GM19395 (cell line): ENCODE results near the gene SCAF11.

Experiments
- ATAC-seq: cut with Tn5 transposase; IDR thresholded peaks from one replicate; pipeline ENCODE4 v1.9.1; 2021; ENCODE audit warnings: mild to moderate bottlenecking, moderate library complexity; ENCODE audit not compliant: unreplicated experiment

SCAF11 gene

DNA sequence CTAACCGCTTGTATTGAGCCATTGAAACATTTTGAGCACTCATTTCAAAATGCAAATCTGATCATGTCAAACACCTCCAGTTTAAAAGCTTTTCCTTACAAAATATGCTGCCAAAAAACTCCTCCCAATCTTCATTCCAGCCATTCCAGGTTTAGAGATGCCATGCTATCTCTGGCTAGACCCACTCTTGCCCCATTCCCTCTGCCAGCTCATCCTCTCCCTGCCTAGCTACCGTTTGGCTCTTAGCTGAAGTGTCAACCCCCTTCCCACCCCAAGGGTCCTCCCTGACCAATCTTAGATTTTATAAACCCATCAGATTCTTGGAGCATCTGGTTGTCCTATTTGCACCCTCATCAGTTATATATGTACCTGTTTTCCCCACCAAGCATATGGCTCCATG lies 75.0 kb downstream of the SCAF11 start:
- no peak for ATAC-seq

DNA sequence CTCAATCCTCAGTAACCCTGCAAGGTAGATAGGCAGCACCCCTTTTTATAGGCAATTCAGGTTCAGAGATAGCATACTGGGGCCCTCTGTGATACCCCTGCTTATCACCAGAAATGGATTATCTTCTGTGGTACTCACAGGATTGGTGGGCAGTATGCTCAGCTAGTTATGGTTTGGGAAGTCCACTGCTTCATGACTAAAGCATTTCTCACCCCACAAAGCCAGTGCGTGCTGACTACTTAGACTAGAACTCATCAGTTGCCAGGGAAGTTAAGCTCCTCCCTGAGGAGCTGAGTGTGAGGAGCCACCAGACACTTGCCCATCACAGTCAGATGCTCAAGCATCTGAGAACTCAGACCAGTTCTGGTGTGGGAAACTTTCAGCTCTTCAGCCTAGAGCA lies 76.3 kb downstream of the SCAF11 start:
- ATAC-seq: no peak

DNA sequence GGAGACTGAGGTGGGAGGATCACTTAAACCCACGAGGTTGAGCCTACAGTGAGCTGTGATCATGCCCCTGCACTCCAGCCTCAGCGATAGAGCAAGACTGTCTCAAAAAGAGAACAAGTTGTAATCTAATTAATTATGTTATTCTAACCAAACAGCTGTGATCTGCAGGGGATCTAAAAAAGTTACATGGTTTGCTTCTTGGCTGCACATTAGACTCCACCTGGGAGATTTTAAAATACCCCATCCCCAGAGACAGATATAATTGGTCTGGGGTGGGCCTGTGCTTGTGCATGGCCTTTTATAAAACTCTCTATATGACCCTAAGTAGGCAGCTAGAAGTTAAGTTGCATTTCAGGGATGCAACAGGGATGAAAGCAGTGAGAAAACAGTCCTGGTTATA lies 76.7 kb downstream of the SCAF11 start:
- no peak for ATAC-seq

DNA sequence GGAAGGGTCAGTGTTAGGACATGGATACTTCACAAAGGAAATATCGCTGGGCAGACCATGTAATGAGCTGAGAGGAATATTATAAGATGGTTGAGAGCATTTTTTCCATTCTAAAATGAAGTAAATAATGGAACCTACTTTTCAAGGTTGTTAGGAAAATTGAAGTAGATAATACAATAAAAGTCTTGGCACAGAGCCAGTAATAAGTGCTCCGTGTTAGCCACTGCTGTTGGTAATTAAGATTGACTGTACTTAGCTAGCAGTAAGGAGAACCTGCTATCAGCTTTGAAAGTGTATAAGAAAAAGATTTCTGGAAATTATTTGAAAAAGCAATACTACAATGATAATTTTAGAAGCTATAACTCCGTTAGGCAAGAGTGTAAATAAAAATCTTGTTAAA lies 77.6 kb downstream of the SCAF11 start:
- no peak for ATAC-seq

DNA sequence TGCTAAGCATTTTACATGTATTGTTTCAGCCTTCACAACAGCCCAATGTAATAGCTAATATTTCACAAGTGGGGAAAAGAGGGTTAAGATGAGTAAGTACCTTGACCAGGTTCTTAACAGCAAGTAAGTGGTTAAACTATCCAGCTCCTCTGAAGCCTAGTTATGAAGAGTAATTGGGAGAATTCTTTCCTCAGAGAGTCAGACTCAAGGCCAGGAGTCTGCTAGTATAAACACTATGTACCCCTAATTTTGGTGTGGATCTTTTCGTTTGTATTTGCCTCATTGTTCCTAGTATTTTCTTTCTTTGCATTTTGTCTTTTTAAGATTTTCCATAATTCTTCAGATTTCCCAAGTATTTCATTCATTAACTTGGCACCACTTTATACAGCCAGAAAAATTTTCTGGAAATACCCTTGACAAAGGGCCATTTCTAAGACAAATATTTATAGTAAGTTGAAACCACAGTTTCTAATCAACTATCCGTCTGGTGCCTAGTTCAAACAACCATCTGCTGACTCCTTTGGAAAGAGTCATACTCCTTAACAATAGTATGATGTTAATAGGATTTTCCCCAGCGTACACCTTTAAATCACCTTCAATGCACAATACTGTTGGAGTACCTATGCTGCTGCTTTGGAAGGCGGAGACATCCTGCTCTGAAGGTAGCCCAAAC lies 81.2 kb downstream of the SCAF11 start:
- no peak for ATAC-seq

DNA sequence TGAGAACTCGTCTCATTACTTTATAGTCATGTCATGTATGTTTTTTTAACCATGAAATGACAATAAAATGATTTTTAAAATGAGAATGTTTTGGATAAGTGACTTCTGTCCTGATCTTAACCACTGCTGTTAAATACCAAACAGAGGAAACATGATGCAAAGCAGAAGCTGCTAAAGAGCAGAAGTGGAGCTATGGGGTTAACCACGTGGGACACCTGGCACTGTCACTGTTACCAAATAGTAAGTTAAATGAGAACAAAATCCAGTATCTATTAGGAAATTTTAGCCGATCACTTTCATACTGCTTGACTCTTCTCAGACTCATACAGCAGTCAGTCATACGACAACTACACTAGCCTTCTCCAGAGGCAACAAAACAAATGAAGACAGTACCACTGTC lies 82.4 kb downstream of the SCAF11 start:
- peak; percentile 81 for ATAC-seq

DNA sequence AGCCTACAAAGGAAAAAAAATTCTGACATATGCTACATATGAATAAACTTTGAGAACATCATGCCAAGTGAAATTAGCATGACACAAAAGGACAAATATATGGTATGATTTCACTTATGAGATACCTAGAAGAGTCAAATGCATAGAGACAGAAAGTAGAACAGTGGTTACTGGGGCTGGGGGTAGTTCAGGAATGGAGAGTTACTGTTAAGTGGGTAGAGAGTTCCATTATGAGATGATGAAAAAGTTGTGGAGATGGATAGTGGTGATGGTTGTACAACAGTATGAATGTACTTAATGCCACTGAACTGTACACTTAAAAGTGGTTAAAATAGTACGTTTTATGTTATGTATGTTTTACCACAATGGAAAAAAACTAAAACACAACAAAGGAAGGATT lies 92.3 kb downstream of the SCAF11 start:
- ATAC-seq: no peak

DNA sequence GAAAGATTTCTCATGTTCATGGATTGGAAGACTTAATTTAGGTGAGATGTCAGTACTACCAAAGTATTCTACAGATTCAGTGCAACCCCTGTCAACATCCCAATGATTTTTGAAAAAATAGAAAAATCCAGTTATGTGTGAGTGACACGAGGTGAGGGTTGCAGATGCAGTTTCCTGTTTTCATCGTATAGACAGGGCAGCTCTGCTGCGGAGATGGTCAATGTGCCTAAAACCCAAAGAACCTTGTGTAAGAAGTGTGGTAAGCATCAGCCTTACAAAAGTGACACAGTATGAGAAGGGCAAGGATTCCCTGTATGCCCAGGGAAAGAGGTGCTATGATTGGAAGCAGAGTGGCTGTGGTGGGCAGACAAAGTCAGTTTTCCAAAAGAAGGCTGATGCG lies 94.4 kb downstream of the SCAF11 start:
- no peak for ATAC-seq

DNA sequence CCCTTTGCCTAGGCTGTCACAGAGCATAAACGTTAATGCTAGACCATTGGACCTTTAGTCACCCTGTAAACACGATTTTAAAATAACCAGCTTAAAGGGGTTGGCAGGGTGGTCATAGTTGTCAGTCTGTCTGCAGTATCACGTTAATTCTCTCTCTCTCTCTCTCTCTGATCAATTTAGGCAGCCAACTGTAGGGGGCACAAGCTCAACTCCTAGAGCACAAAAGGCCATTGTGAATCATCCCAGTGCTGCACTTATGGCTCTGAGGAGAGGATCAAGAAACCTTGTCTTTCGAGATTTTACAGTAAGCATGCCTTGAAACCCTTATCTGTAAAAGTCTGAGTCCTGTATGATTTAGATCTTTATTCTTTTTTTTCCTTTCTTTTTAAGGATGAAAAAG lies 97.1 kb downstream of the SCAF11 start:
- no peak for ATAC-seq

DNA sequence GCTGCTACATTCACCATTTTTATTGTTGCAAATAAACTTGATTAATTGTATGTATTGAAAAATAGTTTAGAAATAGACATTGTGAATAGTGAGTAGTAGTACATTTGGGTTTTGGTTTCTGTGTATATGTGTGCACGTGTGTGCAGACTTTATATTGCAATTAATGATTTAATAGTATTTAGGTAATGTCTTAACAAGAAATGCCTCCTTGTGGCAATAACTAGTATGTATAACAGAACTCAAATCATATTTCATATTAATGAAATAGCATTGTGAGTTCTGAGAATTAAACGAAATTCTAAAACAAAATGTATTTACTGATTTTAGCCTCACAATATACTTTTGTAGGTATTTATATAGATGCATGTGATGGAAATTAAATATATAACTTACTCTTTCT lies 100.1 kb downstream of the SCAF11 start:
- ATAC-seq: no peak

DNA sequence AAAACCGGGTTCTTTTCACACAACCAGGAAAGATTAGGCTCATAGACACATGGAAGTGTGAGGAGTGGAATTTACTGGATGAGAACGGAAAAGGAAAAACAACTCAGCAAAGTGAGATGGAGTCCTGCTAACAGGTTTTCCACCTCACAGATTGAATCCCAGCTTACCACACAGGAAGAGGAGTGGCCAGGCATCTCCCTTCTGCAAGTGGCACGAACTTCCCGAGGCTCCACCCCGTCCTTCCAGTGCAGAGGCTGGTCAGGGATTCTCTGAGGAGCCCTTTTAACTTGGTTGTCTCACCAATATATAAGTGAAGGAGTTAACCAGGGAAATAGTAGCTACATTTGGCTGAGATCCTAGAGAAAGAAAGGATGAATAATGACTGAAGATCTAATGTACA lies 102.8 kb downstream of the SCAF11 start:
- ATAC-seq: no peak

DNA sequence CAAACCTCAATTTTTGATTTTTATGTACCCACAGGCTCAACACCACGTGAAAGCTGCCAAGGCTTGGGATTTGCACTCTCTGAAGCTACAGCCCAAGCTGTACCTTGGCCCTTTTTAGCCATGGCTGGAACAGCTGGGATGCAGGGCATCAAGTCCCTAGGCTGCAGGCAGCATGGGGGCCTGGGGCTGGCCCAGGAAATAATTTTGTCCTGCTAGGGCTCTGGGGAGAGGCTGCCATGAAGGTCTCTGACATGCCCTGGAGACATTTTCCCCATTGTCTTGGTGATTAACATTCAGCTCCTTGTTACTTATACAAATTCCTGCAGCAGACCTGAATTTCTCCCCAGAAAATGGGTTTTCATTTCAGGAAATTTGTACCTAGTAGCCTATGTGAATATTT lies 103.7 kb downstream of the SCAF11 start:
- ATAC-seq: no peak

DNA sequence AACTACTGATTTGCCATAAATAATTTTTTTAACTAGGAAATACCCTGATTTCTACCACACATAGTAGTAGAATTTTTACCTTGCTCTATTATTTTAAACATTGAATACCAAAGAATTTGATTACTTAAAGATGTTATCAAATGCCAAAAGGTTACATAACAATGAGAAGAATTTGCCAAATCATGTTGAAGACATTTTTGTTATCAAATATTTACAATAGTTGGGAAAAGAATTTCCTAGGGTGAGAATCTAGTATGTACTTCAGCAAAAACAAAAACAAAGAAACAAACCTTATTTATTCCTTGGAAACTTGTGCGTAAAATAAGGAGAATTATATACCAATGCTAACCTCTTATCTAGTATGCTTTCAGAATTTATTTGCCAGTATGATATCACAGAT lies 107.2 kb downstream of the SCAF11 start:
- no peak for ATAC-seq

DNA sequence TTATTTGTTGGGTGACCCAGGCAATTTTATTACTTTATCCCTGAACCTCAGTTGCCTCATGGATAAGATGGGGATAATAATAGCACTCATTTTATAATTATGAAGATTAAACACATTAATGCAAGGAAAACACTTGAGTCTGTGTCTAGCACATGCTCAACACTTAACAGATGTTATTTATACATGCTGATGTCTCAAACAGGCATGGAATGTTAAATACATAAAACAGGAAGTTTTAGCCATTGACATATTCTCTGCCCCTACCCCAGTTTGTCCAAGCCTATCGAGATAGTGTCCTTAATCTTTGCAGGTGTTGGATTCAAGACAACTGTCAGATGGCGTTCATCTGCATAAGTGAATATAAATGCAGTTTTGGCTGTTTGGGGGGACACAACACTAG lies 109.8 kb downstream of the SCAF11 start:
- ATAC-seq: no peak

DNA sequence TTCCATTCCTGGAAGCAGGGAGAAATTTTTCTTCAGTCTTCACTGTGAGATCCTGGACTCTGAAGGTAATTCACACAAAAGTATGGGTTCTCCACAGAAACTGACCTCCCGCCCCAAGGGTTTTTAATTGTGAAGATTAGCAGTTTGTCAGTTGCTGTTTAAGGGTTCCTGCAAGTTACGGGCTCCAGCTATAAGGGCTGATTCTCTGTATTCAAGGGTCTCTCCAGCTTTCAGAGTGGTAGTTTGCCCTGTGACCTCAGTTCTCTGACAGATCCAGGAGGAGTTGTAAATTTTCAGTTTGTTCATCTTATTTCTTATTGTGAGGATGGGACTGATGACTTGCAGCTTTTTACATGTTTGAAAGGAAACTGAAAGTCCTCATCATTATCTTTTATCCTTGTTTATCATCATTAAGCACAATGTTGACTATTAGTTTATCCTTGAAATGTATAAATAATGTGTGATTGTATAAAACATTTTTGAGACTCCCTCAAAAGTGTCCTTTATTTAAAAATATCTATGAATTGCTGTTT lies 110.9 kb downstream of the SCAF11 start:
- no peak for ATAC-seq

DNA sequence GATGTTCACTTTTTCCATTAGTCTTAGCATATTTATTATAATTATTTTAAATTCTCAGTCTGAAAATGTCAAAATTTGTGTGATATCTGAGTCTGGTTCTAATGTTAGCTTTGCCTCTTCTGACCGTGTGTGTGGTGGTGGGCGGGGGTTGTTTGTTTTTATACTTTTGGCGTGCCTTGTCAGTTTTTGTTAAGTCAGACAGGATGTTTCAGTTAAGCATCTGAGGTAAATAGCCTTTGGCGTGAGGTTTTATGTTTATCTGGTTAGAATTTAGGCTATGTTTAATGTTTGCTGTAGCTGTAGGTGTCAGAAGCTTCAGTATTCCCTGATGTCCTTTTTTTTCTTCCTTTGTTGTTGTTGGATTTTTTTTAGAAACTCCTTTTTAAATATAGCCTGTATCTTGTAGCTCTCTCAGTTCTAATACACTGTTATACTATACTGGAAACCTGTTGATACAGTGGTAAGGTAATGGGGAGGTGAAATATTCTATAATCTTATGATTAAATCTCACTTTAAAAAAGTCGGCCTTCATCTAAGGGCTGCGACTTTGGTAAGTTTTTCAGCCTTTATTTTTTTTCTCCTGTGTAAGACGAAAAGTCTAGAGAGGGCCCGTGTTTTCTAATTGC lies 111.6 kb downstream of the SCAF11 start:
- ATAC-seq: no peak

DNA sequence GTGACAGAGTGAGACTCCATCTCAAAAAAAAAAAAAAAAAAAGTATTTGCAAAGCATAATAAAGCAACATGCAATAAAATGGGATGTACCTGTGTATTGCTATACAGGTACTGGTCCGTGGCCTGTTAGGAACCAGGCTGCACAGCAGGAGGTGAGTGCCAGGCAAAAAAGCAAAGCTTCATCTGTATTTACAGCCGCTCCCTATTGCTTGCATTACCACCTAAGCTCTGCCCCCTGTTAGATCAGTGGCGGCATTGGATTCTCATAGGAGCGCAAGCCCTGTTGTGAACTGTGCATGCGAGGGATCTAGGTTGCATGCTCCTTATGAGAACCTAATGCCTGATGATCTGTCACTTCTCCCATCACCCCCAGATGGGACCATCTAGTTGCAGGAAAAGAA lies 113.3 kb downstream of the SCAF11 start:
- ATAC-seq: no peak

DNA sequence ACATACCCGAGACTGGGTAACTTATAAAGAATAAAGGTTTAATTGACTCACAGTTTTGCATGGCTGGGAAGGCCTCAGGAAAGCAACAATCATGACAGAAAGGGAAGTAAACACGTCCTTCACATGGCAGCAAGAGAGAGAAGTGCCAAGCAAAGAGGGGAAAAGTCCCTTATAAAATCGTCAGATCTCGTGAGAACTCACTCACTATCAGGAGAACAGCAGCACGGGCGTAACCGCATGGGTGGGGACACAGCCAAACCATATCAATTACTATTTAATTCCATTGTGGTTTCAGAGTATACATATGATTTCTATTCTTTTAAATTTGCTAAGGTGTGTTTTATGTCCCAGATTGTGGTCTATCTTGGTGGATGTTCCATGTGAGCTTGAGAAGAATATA lies 117.9 kb downstream of the SCAF11 start:
- ATAC-seq: no peak
